CD4-positive, alpha-beta T cell treated with Interferon alpha-2 for 1 hour (primary cell): Measurements from ENCODE around the gene BMP5.
"Not testable (repeated sequence)": the region's sequence is repeated elsewhere in the genome, so short reads cannot be mapped to it uniquely, and the experiment has no call there.

Experiments used
- DNase-seq, 2 donors: peaks; one replicate each; pipeline ENCODE4 v3.0.0-alpha.2; 2020 to 2022

The BMP5 gene

GRCh38 chr6:55875400-55875799 is at the start of gene BMP5:
Gene BMP5 (minus strand): TSS chr6:55875590. CDS start chr6:55874865, 725 bp downstream.
- DNase-seq, result no peak

- no peak for DNase-seq
Observed at GRCh38 chr6:55922406-55922805, 47.0 kb upstream of the BMP5 start.

- DNase-seq, result no peak
Observed at GRCh38 chr6:55919716-55920308, 44.4 kb upstream of the BMP5 start.

- DNase-seq, result no peak
Observed at GRCh38 chr6:55918639-55919038, 43.2 kb upstream of the BMP5 start.

- no peak for DNase-seq
Observed at GRCh38 chr6:55917751-55918415, 42.5 kb upstream of the BMP5 start.

- DNase-seq, result no peak
Observed at GRCh38 chr6:55916188-55916587, 40.8 kb upstream of the BMP5 start.

GRCh38 chr6:55913228-55914195 is 38.1 kb upstream of the BMP5 start:
- DNase-seq, result no peak

- DNase-seq, result not testable (repeated sequence)
Observed at GRCh38 chr6:55910466-55910865, 35.1 kb upstream of the BMP5 start.

GRCh38 chr6:55909911-55910310 is 34.5 kb upstream of the BMP5 start:
- not testable (repeated sequence) for DNase-seq

- no peak for DNase-seq
Observed at GRCh38 chr6:55902796-55903195, 27.4 kb upstream of the BMP5 start.

- DNase-seq, result no peak
Observed at GRCh38 chr6:55901765-55902270, 26.4 kb upstream of the BMP5 start.

GRCh38 chr6:55898342-55898741 is 23.0 kb upstream of the BMP5 start:
- DNase-seq, result no peak

- DNase-seq, result no peak
Observed at GRCh38 chr6:55897346-55897745, 22.0 kb upstream of the BMP5 start.

GRCh38 chr6:55895972-55896730 is 20.8 kb upstream of the BMP5 start:
- DNase-seq, result no peak

GRCh38 chr6:55892749-55893357 is 17.5 kb upstream of the BMP5 start:
- no peak for DNase-seq

GRCh38 chr6:55888917-55889316 is 13.5 kb upstream of the BMP5 start:
- no peak for DNase-seq

GRCh38 chr6:55886185-55886836 is 10.9 kb upstream of the BMP5 start:
- no peak for DNase-seq

- no peak for DNase-seq
Observed at GRCh38 chr6:55882718-55883569, 7.6 kb upstream of the BMP5 start.

GRCh38 chr6:55877283-55877682 is 1.9 kb upstream of the BMP5 start:
- DNase-seq, result no peak

GRCh38 chr6:55874316-55874715 is 1.1 kb downstream of the BMP5 start:
- DNase-seq, result no peak

- no peak for DNase-seq
Observed at GRCh38 chr6:55872866-55873265, 2.5 kb downstream of the BMP5 start.
